Stimulated activated CD8-positive, alpha-beta memory T cell treated with anti-CD3 and anti-CD28 coated beads, Interleukin-4, amount 100 ng/mL, for 48 hours (primary cell): ENCODE results near the gene RAB4A.

Source experiments
- DNase-seq: peaks from one replicate; pipeline ENCODE4 v3.0.0-alpha.2; 2020

The RAB4A gene

DNA sequence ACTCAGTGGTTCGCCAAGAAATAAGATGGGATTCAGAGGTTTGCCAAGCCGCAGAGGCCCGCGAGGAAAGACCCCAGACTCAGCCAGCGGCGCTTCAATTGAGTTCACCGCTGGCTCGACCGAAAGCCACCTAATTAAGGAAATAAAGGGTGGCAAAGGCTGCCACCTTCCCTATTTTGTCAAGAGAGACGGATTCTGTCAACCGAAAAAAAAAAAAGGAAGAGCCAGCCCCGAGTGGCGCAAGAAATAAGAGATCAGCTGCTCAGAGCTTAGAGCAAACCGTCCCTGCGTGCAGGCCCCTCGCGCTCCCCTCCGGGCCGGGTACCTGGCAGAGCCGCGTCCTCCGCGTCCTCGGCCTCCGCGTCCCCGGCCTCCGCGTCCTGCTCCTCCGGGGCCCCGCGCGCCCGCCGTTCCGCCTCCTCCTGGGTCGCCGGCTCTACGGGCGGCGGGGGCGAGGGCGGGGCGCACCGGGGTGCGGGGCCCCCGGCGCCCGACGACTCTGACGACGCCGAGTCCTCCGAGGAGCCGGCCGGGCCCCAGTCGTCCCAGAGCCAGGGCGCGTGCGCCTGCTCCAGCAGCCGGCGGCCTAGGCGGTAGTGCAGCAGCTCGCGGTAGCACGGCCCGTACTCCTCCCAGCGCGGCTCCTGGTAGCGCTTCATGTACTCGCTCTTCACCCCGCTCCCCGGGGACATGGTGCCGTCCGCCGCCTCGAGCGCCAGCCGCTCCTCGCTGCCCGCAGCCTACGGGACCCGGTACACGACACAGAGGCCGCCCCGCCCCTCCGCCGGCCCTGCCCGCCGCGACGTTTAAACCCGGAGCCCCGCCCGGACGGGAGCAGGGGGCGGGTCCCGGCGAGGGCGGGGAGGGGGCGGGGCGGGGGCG lies 71.1 kb downstream of the RAB4A start:
- DNase-seq: peak; percentile 84

DNA sequence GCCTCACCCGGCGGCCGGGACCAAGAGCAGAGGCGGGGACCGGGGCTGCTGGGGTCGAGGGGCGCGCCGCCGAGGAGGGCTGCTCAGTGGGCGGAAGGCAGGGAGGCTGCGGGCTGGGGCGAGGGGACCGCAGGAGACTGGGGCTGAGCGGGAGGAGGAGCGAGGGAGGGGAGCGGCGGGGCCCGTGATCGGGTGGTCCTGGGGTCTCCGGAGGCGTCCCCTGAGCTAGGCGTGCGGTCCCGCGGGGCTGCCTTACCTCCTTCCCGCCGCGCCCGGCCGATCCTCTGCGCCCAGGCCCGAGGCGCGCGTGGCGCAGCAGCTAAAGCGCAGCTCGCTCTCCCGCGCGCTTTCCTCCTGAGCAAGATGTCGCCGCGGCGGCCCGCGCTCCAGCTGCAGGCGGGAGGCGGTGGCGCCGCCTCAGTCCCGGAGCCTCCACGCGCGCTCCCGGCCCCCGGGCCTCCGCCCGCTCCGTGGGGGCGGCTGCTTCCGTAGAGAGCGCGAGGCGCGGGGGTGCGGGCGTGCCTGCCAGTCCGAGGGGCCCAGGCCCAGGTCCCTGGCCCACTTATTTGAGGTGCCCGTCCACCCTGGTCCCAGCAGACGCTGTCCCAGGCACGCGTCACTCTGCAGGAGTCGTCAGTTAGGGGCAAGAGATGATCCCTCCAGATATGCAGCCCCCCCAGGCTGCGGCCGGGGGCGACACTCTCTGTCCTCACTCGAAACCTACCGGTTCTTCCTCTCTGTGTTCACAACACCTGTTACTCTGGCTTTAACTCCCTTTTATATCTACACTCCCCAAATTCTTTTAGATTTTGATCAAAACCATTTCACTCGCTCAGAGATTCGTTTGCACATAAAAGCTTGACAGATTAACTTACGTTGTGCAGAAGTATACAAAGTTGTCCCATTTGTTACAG lies 72.0 kb downstream of the RAB4A start, which contains the start of gene CCSAP:
Gene CCSAP, minus strand, starts transcription at position 392 of the 914 bp plus-strand sequence. CDS start 582 bp downstream, outside the sequence.
- DNase-seq: peak; percentile 53

DNA sequence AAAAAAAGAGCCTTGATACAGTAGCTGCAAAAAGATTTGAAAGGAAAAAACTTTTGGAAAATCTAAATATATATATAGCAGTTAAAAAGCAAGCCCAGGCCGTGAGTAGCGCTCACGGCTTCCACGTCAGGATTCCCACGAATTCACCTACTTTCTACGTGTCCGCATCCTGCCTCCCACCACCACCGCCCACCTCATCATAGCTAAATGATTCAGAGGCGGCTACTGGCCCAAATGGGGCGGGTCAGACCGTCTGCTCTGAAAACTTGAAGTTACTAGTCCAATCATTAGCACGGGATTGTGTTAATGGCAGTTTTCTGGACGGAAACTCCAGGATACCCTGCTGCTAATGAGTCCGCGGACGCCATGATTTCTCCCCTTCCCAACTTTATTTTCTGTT lies 73.2 kb downstream of the RAB4A start:
- DNase-seq: no peak

DNA sequence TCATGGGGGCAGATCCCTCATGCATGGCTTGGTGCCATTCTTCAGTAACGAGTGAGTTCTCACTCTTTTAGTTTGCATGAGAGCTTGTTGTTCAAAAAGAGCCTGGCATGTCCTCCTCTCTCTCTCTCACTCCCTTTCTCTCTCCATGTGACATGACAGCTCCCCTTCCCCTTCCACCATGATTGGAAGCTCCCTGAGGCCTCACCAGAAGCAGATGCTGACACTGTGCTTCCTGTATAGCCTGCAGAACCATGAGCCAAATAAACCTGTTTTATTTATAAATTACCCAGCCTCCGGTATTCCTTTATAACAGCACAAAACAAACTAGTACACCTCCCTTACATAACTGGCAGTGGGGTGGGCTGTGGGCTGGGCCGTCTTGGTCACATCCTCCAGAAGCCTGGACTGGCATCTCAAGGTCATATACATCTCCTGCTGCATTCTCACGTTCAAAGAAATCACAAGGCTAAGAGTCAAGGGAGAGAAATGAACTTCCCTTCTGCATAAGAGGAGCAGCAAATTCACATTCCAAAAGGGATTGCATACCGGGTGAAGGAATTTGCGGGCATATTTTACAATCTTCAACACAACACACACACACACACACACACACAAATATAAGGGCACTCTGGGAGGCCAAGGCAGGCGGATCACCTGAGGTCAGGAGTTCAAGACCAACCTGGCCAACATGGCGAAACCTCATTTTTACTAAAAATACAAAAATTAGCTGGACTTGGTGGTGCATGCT lies 74.2 kb downstream of the RAB4A start:
- DNase-seq: no peak

DNA sequence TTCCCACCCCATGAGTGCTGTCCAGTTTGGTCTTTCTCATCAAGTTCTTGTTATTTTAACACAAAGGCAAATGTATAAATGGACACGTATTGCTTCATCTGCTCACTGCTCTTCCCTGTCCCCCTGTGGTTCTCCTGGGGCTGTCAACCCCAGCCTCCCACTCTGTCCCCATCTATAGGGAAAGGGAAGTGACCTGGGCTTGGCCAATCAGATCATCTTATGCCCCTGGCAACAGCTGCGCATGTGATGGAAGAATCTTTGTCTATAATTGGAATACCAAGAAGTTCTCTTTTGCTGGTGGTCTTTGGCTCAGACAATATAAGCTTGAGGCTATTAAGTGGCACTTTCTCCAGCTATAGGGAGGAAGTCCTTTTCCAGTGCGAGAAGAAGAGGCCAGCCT lies 76.6 kb downstream of the RAB4A start:
- DNase-seq: no peak

DNA sequence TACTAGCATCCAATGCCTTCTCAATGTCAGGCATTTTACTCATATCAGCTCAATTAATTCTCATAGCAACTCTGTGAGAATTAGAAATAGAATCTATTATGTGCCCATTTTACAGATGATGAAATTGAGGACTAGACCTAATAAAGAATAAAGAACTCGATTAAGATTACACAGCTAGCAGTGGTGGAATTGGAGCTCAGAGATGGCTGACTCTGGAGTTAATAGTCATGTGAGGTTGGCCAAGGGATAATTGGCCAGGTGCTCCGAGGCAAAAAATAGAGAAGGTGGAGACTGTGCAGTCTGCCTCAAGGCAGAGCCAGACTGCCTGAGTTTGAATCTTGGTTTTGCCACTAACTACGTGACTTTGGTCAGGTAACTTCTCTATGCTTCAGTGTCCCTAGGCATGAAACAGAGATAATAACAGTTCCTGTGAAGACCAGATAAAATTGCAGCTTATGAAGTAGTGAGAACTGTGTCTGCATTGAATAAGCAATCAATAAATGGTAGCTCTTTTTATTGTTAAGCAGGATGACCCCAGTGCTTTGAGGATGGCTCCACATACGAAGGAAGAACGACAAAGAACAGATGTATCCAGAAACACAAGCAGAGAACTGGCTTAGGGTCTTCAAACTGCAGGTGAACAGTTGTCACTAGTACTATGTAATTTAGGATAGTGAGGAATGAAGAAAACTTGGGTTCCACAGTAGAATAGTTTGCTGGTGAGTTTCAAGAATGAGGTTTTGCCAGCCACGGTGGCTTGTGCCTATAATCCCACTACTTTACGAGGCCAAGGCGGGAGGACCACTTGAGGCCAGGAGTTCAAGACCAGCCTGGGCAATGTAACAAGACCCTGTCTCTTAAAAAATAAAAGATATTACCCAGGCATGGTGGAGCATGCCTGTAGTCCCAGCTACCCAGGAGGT lies 78.8 kb downstream of the RAB4A start:
- no peak for DNase-seq

DNA sequence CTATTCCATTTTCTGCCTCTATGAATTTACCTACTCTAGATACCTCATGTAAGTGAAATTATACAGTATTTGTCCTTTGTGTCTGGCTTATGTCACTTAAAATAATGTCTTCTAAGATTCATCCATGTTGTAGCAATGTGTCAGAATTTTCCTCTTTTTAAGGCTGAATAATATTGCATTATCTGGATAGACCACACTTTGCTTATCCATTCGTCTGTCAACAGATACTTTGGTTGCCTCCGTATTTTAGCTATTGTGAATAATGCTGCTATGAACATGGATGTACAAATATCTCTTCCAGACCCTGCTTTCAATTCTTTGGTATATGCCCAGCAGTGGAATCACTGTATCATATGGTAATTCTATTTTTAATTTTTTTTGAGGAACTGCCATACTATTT lies 82.1 kb downstream of the RAB4A start:
- DNase-seq: no peak

DNA sequence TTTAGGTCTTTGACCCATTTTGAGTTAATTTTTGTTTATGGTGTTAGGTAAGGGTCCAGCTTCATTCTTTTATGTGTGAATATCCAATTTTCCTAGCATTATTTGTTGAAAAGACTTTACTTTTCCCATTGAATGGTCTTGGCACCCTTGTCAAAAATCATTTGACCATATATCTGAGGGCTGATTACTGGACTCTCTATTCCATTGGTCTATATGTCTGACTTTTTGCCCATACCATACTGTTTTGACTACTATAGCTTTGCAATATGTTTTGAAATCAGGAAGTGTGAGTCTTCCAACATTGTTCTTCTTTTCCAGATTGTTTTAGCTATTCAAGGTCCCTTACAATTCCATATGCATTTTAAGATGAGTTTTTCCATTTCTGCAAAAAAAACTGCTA lies 83.3 kb downstream of the RAB4A start:
- DNase-seq: no peak
